GM12878 (cell line): Measurements from ENCODE around the gene KRT81. TPM values are rescaled to one million over a fixed set of nuclear protein-coding genes. Genes with fewer than 3 reads are reported as not detected.
"Not testable (repeated sequence)": the region's sequence is repeated elsewhere in the genome, so short reads cannot be mapped to it uniquely, and the experiment has no call there.

ENCODE experiments used
- ATAC-seq: fragments of 200-7000 bp; cut with Tn5 transposase; 3 replicates; pipeline ENCODE4 v1.9.1; 2020; ENCODE audit warnings: mild to moderate bottlenecking, moderate library complexity
- BruUV-seq: library from RNA; stranded (reverse); fragments of 400-500 nt; replicated peaks from 2 replicates; lab custom pipeline; 2021; lab: Mats Ljungman, UMichigan
- CTCF ChIA-PET: fragments of 300-600 bp; sonication (Branson Sonifier 250); formaldehyde crosslinking; extraction: SDS; loops from one replicate; lab custom pipeline; 2021; ENCODE audit warnings: inconsistent platforms; lab: Yijun Ruan, JAX
- POLR2A ChIA-PET: fragments of 350-600 bp; formaldehyde crosslinking; extraction: SDS; loops from one replicate; lab custom pipeline; 2021; ENCODE audit warnings: inconsistent platforms; lab: Charles Lee
- RAD21 ChIA-PET: fragments of 300-600 bp; sonication (Branson Sonifier 250); formaldehyde crosslinking; loops from one replicate; lab custom pipeline; 2023; ENCODE audit warnings: antibody characterized with exemption; ENCODE audit not compliant: unreplicated experiment; lab: Charles Lee
- SMC1A ChIA-PET: fragments of 300-600 bp; sonication (Branson Sonifier 250); formaldehyde crosslinking; loops from one replicate; lab custom pipeline; 2023; ENCODE audit not compliant: unreplicated experiment, uncharacterized antibody; lab: Charles Lee
- DNase-seq: peaks from one replicate; pipeline ENCODE4 v3.0.0-alpha.2; 2011; ENCODE audit warnings: low read depth, low spot score
- FAIRE-seq: peaks from 3 replicates; lab custom pipeline; 2011; peaks lifted over from hg19 to GRCh38; lab: Jason Lieb, UNC
- H2AFZ ChIP-seq: 2 replicates; pipeline ENCODE4 v1.6.0; 2011; ENCODE audit warnings: low read depth, low read length, control low read depth; ENCODE audit not compliant: control insufficient read depth
- H3K27ac ChIP-seq: 2 replicates; pipeline ENCODE4 v1.5.1; 2011; ENCODE audit warnings: control low read depth; ENCODE audit not compliant: control insufficient read depth, insufficient read depth
- H3K27me3 ChIP-seq, 2 experiments: replicated peaks in 1 of 2; 2 replicates each; pipeline versions ENCODE4 v1.6.0 to v1.6.1; 2011; ENCODE audit warnings: low read length in 1 of 2; ENCODE audit not compliant: control insufficient read depth in 2 of 2, insufficient read depth in 2 of 2
- H3K36me3 ChIP-seq, 2 experiments: 2 replicates each; pipeline ENCODE4 v1.5.1; 2011; ENCODE audit warnings: low read length in 1 of 2; ENCODE audit not compliant: control insufficient read depth in 2 of 2, insufficient read depth in 2 of 2
- H3K4me1 ChIP-seq: 2 replicates; pipeline ENCODE4 v1.6.1; 2011; ENCODE audit warnings: mild to moderate bottlenecking, low read length, moderate library complexity, mixed read lengths; ENCODE audit not compliant: control insufficient read depth, insufficient read depth
- H3K4me2 ChIP-seq: 2 replicates; pipeline ENCODE4 v1.6.0; 2011; ENCODE audit warnings: control low read depth; ENCODE audit not compliant: control insufficient read depth, insufficient read depth
- H3K4me3 ChIP-seq: fragments of 200-600 bp; sonication (generic); 2 replicates; pipeline ENCODE4 v1.5.1; 2016
- H3K79me2 ChIP-seq: 2 replicates; pipeline ENCODE4 v1.6.0; 2011; ENCODE audit warnings: low read length; ENCODE audit not compliant: control insufficient read depth, insufficient read depth
- H3K9ac ChIP-seq: 2 replicates; pipeline ENCODE4 v1.8.0; 2011; ENCODE audit warnings: low read length, control low read depth, mixed read lengths; ENCODE audit not compliant: control insufficient read depth, insufficient read depth
- H3K9me3 ChIP-seq: replicated peaks from 3 replicates; pipeline ENCODE4 v1.5.1; 2011; ENCODE audit warnings: mild to moderate bottlenecking, low read length; ENCODE audit not compliant: control insufficient read depth, insufficient read depth
- H4K20me1 ChIP-seq: 2 replicates; pipeline ENCODE4 v1.6.0; 2011; ENCODE audit not compliant: control insufficient read depth, insufficient read depth
- E4F1 ChIP-seq: fragments of 450-650 bp; IDR thresholded peaks from 2 replicates; pipeline ENCODE4 v1.6.1; 2018; ENCODE audit warnings: borderline replicate concordance, mild to moderate bottlenecking; ENCODE audit not compliant: partially characterized antibody
- ETV6 ChIP-seq, 2 experiments: fragments of 450-650 bp in 1 of 2; IDR thresholded peaks in 1 of 2; conservative IDR thresholded peaks in 1 of 2; 2 replicates each; pipeline ENCODE4 v1.6.1; 2014; ENCODE audit warnings: antibody characterized with exemption in 1 of 2, borderline replicate concordance in 1 of 2, low read depth in 1 of 2, mild to moderate bottlenecking in 1 of 2, moderate library complexity in 1 of 2
- FOS ChIP-seq: IDR thresholded peaks from 3 replicates; pipeline ENCODE4 v1.6.1; 2011; ENCODE audit warnings: borderline replicate concordance; ENCODE audit not compliant: insufficient read length; ENCODE audit errors: extremely low read depth
- FOXK2 ChIP-seq: fragments of 450-650 bp; IDR thresholded peaks from 2 replicates; pipeline ENCODE4 v1.6.1; 2017; ENCODE audit warnings: mild to moderate bottlenecking, moderate library complexity
- GABPA ChIP-seq: IDR thresholded peaks from 2 replicates; pipeline ENCODE4 v1.6.1; 2014; ENCODE audit warnings: antibody characterized with exemption, low read depth, mild to moderate bottlenecking, inconsistent platforms
- JUNB ChIP-seq: IDR thresholded peaks from 2 replicates; pipeline ENCODE4 v1.6.1; 2016; ENCODE audit warnings: antibody characterized with exemption, mild to moderate bottlenecking
- MLLT1 ChIP-seq: fragments of 450-650 bp; IDR thresholded peaks from 2 replicates; pipeline ENCODE4 v1.6.1; 2016; ENCODE audit warnings: mild to moderate bottlenecking
- SREBF1 ChIP-seq: IDR thresholded peaks from 2 replicates; pipeline ENCODE4 v1.6.1; 2012; ENCODE audit warnings: mild to moderate bottlenecking, low read length
- TARDBP ChIP-seq: IDR thresholded peaks from 2 replicates; pipeline ENCODE4 v1.6.1; 2016; ENCODE audit warnings: borderline replicate concordance
- ZBTB33 ChIP-seq: fragments of 450-650 bp; IDR thresholded peaks from 2 replicates; pipeline ENCODE4 v1.6.1; 2017; ENCODE audit warnings: mild to moderate bottlenecking
- WGBS: methylation state at CpG from one replicate; pipeline ENCODE4 v1.1.6; 2016; ENCODE audit warnings: low lambda C conversion rate; ENCODE audit not compliant: insufficient replicate concordance, insufficient coverage; ENCODE audit errors: missing lambda C conversion rate; 5-methylcytosine and 5-hydroxymethylcytosine counted together
- in situ Hi-C: fragments of 300-500 bp; cut with MboI; formaldehyde crosslinking; loops from 9 replicates; pipeline ENCODE4 v1.14.3; 2018; ENCODE audit warnings: mixed read lengths
- intact Hi-C: fragments of 100-400 bp; cut with micrococcal nuclease; formaldehyde crosslinking; loops from one replicate; pipeline ENCODE4 v1.14.2; 2022; ENCODE audit not compliant: unreplicated experiment
- polyA plus RNA-seq, 11 experiments: library from polyadenylated mRNA; depleted of rRNA in 4 of 11; unstranded in 6 of 11; stranded (reverse) in 5 of 11; fragments of >200 nt; fragmentation: Nextera tagmentation in 4 of 11; fragmentation: Illumina TruSeq in 1 of 11; extraction: Ambion mirVana in 4 of 11; extraction: Trizol in 1 of 11; gene quantifications; 1 replicate in 1 of 11; 2 replicates in 10 of 11; pipeline versions ENCODE4 v1.2.1 to v1.2.3, GENCODE V29; 2011 to 2016; ENCODE audit warnings: inconsistent platforms in 2 of 11, missing spikeins in 2 of 11, low read depth in 1 of 11
- total RNA-seq, 4 experiments: library from RNA; depleted of rRNA in 3 of 4; stranded (reverse); fragments of >200 nt in 3 of 4; fragmentation: Illumina TruSeq in 1 of 4; extraction: Trizol in 1 of 4; gene quantifications; 2 replicates each; pipeline versions ENCODE4 v1.2.1 to v1.2.3, GENCODE V29; 2013 to 2021

The KRT81 gene
- total and polyA plus RNA-seq, 10 of the 15 experiments (the other 5 are each of a cell fraction or from before 2014, with no cell fraction given), result 0.05 to 0.15 TPM; not detected in 8

GRCh38 chr12:52293926-52294325 lies 2.6 kb upstream of the KRT81 start:
- TF ChIP-seq E4F1 (no peak), MLLT1 (no peak), ETV6 (conservative IDR thresholded peaks at IDR 0.05 in 1 of 2, IDR thresholded peaks at IDR 0.05 in 1 of 2; ENCODE audit: borderline replicate concordance in 1 of 2, low read depth in 1 of 2) (no peak), SREBF1 (no peak), GABPA (no peak), FOXK2 (no peak), ZBTB33 (no peak), FOS (no peak), JUNB (no peak), TARDBP (no peak)
- Histone ChIP-seq H4K20me1 (no peaks in the 10 kb centered on the region), H3K79me2 (no peaks in the 10 kb centered on the region), H3K4me1 (no peaks in the 10 kb centered on the region), H3K4me2 (no peak overlapping the region), H3K4me3 (no peak overlapping the region), H2AFZ (no peak overlapping the region), H3K27me3 (peaks cover 0 to 1% of the 10 kb centered on the region in 2 experiments; a peak in 2 of 4 replicates), H3K9me3 (no peaks in the 10 kb centered on the region), H3K27ac (no peak overlapping the region), H3K36me3 (no peaks in the 10 kb centered on the region), H3K9ac (no peak overlapping the region)
- ChIA-PET POLR2A (no interaction called here), SMC1A (interaction anchor here (1.0 to 1.3 kb wide), 3 partner anchors 9 to 70 kb away, joined by 3 to 5 read pairs (median 4); no protein-coding TSS in a partner anchor), CTCF (interaction anchor here (1.1 to 7.0 kb wide), 3 partner anchors 14 to 18 kb away, joined by 3 to 39 read pairs (median 4); no protein-coding TSS in a partner anchor), RAD21 (interaction anchor here (1.0 to 1.8 kb wide), 2 partner anchors 50 to 109 kb away, joined by 3 to 5 read pairs; no protein-coding TSS in a partner anchor)
- FAIRE-seq (no peak), ATAC-seq (no peak), DNase-seq (no peak)
- in situ Hi-C loops (no loop called here), intact Hi-C loops (no loop called here)
- 0% methylated on average over 1 of the region's 1 CpG for WGBS
- BruUV-seq, result no TSS peak

- H2AFZ ChIP-seq, H3K4me2 ChIP-seq, SMC1A ChIA-PET, ATAC-seq, CTCF ChIA-PET, H3K27me3 ChIP-seq, H4K20me1 ChIP-seq, H3K4me1 ChIP-seq, FAIRE-seq, H3K4me3 ChIP-seq, intact Hi-C loops, H3K27ac ChIP-seq, POLR2A ChIA-PET, H3K36me3 ChIP-seq, BruUV-seq, H3K9ac ChIP-seq, H3K79me2 ChIP-seq, in situ Hi-C loops, H3K9me3 ChIP-seq, DNase-seq, RAD21 ChIA-PET: not testable (repeated sequence)
- WGBS, result no CpG with 5 or more reads among the region's 5 CpGs
These were observed 725 bp downstream of the KRT81 start for GRCh38 chr12:52290483-52291134.
